ENCODE data around the gene TBC1D4. TPM values are rescaled to one million over a fixed set of nuclear protein-coding genes. Genes with fewer than 3 reads are reported as not detected.

TBC1D4 gene
- polyA plus RNA-seq, 1 donor from 2014 or later = 3.9 TPM

DNA sequence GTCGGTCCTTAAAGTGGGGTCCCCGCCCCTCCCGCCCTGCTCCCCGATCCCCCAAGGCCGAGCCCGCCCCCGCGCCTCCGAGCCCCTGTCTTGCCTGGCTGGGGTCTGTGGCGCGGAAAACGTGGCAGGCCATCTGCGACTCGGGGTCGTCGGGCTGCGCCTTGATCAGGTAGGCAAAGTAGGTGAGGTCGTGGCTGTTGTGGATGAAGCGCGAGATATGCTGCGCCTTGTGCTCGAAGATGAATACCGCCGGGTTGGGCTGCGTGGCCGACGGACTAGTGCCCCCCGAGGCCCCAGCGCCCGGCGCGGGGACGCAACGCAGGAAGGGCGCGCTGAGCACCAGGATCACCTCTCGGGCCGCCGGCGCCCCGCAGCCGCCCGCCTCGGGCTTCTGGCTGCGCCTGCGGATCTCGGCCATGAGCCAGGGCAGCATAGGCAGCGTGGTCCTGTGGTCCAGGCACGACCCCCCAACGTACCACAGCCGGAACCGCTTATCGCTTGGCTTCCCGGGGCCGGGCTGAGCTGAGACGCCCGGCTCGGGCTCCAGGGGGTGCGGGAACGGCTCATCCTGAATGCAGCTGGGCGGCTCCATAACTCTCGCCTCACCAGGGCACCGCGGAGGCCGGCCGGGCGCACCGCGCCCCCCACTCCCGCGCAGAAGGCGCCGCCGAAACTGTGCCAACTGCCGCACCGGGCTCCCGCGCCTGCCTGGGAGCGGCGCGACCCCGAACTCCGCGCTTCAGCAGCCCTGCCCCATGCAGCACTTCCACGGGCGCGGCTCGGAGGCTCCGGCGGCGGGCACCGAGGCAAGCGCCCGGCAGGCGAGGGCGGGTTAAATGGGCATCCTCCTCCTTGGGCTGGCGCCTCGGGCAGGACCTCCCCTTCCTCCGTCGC is 546 bp downstream of the TBC1D4 start:
- peak overlapping the region; percentile 25 for H2AFZ ChIP-seq (ENCODE audit: low read depth, low read length)
- H4K20me1 ChIP-seq (ENCODE audit: insufficient read depth) = no peaks in the 10 kb centered on the region
- peak overlapping the region; percentile 82 for H3K4me3 ChIP-seq (ENCODE audit: low read length)
- no peaks in the 10 kb centered on the region for H3K9me2 ChIP-seq (ENCODE audit: insufficient read depth, low read length)
- no peaks in the 10 kb centered on the region for H3K79me2 ChIP-seq (replicated peaks; ENCODE audit: insufficient read depth, low read length)
- H3K27ac ChIP-seq (ENCODE audit: low read length) = no peak overlapping the region
- no peaks in the 10 kb centered on the region for H3F3A ChIP-seq (ENCODE audit: insufficient read depth, low read length, poor library complexity, severe bottlenecking)
- H3K9ac ChIP-seq (ENCODE audit: low read length) = peak overlapping the region; percentile 48
- H3K9me3 ChIP-seq (ENCODE audit: low read length) = no peaks in the 10 kb centered on the region
- H3K27me3 ChIP-seq (ENCODE audit: insufficient read depth, low read depth, low read length) = peaks cover 14% of the 10 kb centered on the region
- no peak for TF ChIP-seq RAD21 (conservative IDR thresholded peaks at IDR 0.05)
- TF ChIP-seq, protein P1, sequence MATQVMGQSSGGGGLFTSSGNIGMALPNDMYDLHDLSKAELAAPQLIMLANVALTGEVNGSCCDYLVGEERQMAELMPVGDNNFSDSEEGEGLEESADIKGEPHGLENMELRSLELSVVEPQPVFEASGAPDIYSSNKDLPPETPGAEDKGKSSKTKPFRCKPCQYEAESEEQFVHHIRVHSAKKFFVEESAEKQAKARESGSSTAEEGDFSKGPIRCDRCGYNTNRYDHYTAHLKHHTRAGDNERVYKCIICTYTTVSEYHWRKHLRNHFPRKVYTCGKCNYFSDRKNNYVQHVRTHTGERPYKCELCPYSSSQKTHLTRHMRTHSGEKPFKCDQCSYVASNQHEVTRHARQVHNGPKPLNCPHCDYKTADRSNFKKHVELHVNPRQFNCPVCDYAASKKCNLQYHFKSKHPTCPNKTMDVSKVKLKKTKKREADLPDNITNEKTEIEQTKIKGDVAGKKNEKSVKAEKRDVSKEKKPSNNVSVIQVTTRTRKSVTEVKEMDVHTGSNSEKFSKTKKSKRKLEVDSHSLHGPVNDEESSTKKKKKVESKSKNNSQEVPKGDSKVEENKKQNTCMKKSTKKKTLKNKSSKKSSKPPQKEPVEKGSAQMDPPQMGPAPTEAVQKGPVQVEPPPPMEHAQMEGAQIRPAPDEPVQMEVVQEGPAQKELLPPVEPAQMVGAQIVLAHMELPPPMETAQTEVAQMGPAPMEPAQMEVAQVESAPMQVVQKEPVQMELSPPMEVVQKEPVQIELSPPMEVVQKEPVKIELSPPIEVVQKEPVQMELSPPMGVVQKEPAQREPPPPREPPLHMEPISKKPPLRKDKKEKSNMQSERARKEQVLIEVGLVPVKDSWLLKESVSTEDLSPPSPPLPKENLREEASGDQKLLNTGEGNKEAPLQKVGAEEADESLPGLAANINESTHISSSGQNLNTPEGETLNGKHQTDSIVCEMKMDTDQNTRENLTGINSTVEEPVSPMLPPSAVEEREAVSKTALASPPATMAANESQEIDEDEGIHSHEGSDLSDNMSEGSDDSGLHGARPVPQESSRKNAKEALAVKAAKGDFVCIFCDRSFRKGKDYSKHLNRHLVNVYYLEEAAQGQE (IDR thresholded peaks at IDR 0.05; ENCODE audit: borderline replicate concordance) = peak; percentile 16
- H3K36me3 ChIP-seq (ENCODE audit: insufficient read depth, low read length) = no peaks in the 10 kb centered on the region
- H3K4me2 ChIP-seq (ENCODE audit: low read length) = peak overlapping the region; percentile 23

- H2AFZ ChIP-seq (ENCODE audit: low read depth, low read length) = no peak overlapping the region
- peak overlapping the region; percentile 60 for H3K4me2 ChIP-seq (ENCODE audit: low read length)
- TF ChIP-seq MXI1 (conservative IDR thresholded peaks at IDR 0.05; ENCODE audit: poor library complexity, severe bottlenecking) (peak; percentile 67), EZH2 (IDR thresholded peaks at IDR 0.05; ENCODE audit: borderline replicate concordance, insufficient read depth, low read length, poor library complexity, severe bottlenecking) (no peak)
- no peaks in the 10 kb centered on the region for H3K36me3 ChIP-seq (ENCODE audit: insufficient read depth, low read length)
- H3F3A ChIP-seq (ENCODE audit: insufficient read depth, low read length, poor library complexity, severe bottlenecking) = no peaks in the 10 kb centered on the region
- H3K4me3 ChIP-seq (ENCODE audit: low read length) = peak overlapping the region; percentile 82
- no peaks in the 10 kb centered on the region for H3K79me2 ChIP-seq (replicated peaks; ENCODE audit: insufficient read depth, low read length)
- H3K9ac ChIP-seq (ENCODE audit: low read length) = peak overlapping the region; percentile 48
- H3K27ac ChIP-seq (ENCODE audit: low read length) = no peak overlapping the region
- no peaks in the 10 kb centered on the region for H3K9me2 ChIP-seq (ENCODE audit: insufficient read depth, low read length)
- H3K9me3 ChIP-seq (ENCODE audit: low read length) = no peaks in the 10 kb centered on the region
- H3K27me3 ChIP-seq (ENCODE audit: insufficient read depth, low read depth, low read length) = peaks cover 14% of the 10 kb centered on the region
- H4K20me1 ChIP-seq (ENCODE audit: insufficient read depth) = no peaks in the 10 kb centered on the region
These were observed 1.2 kb downstream of the TBC1D4 start for GRCh38 chr13:75480671-75481175.

DNA sequence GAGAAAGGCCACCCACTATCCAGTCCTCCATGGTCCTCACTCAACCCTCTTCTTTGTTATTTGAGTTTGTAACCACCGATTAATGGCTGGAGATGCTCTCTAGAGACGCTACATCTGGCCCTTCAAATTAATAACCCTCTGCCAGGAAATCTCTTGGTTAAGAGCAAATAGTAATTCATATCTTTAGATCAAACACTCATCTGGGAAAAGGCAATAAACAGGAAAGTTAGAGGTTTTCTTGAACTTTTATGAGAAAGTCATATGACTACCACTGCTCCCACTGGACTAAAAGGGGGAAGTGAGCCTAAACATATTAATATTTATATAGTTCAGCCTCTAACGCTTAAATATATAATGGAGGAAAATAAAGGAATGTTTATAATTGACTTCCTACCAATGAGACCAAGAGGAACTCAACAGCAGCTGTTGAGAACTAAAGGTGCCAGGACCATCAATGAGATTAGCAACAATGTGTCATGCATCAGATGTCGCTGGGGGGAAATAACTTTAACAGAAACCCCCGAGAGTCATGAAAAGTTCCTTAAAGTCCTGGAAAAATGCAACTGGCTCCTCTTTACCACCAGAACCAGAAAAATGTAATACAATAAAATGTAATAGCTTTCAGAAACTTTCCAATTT is 2.7 kb downstream of the TBC1D4 start:
- no peaks in the 10 kb centered on the region for H4K20me1 ChIP-seq (ENCODE audit: insufficient read depth)
- no peaks in the 10 kb centered on the region for H3F3A ChIP-seq (ENCODE audit: insufficient read depth, low read length, poor library complexity, severe bottlenecking)
- TF ChIP-seq RAD21 (conservative IDR thresholded peaks at IDR 0.05) (no peak), TAF1 (IDR thresholded peaks at IDR 0.05; ENCODE audit: low read depth) (no peak), MXI1 (conservative IDR thresholded peaks at IDR 0.05; ENCODE audit: poor library complexity, severe bottlenecking) (no peak), EZH2 (IDR thresholded peaks at IDR 0.05; ENCODE audit: borderline replicate concordance, insufficient read depth, low read length, poor library complexity, severe bottlenecking) (no peak), SMC3 (conservative IDR thresholded peaks at IDR 0.05; ENCODE audit: poor library complexity) (no peak), EP300 (conservative IDR thresholded peaks at IDR 0.05; ENCODE audit: poor library complexity, severe bottlenecking) (no peak), POLR2AphosphoS5 (IDR thresholded peaks at IDR 0.05) (no peak)
- TF ChIP-seq, protein P1 (IDR thresholded peaks at IDR 0.05; ENCODE audit: borderline replicate concordance) = no peak
- TF ChIP-seq, protein P2, sequence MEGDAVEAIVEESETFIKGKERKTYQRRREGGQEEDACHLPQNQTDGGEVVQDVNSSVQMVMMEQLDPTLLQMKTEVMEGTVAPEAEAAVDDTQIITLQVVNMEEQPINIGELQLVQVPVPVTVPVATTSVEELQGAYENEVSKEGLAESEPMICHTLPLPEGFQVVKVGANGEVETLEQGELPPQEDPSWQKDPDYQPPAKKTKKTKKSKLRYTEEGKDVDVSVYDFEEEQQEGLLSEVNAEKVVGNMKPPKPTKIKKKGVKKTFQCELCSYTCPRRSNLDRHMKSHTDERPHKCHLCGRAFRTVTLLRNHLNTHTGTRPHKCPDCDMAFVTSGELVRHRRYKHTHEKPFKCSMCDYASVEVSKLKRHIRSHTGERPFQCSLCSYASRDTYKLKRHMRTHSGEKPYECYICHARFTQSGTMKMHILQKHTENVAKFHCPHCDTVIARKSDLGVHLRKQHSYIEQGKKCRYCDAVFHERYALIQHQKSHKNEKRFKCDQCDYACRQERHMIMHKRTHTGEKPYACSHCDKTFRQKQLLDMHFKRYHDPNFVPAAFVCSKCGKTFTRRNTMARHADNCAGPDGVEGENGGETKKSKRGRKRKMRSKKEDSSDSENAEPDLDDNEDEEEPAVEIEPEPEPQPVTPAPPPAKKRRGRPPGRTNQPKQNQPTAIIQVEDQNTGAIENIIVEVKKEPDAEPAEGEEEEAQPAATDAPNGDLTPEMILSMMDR (IDR thresholded peaks at IDR 0.05; ENCODE audit: poor library complexity, severe bottlenecking) = no peak
- H3K4me3 ChIP-seq (ENCODE audit: low read length) = no peak overlapping the region
- H3K9ac ChIP-seq (ENCODE audit: low read length) = no peak overlapping the region
- no peaks in the 10 kb centered on the region for H3K79me2 ChIP-seq (replicated peaks; ENCODE audit: insufficient read depth, low read length)
- peaks cover 14% of the 10 kb centered on the region for H3K27me3 ChIP-seq (ENCODE audit: insufficient read depth, low read depth, low read length)
- no peak overlapping the region for H3K4me2 ChIP-seq (ENCODE audit: low read length)
- H3K36me3 ChIP-seq (ENCODE audit: insufficient read depth, low read length) = no peaks in the 10 kb centered on the region
- H2AFZ ChIP-seq (ENCODE audit: low read depth, low read length) = no peak overlapping the region
- no peak overlapping the region for H3K27ac ChIP-seq (ENCODE audit: low read length)
- H3K9me3 ChIP-seq (ENCODE audit: low read length) = no peaks in the 10 kb centered on the region
- no peaks in the 10 kb centered on the region for H3K9me2 ChIP-seq (ENCODE audit: insufficient read depth, low read length)
